Tibial nerve (tissue), 4 donors: ENCODE results near the gene TNRC6A. TPM values are rescaled to one million over a fixed set of nuclear protein-coding genes. Genes with fewer than 3 reads are reported as not detected.
"Not testable (repeated sequence)": the region's sequence is repeated elsewhere in the genome, so short reads cannot be mapped to it uniquely, and the experiment has no call there.

ENCODE experiments used
- DNase-seq, 2 donors: peaks; one replicate each; pipeline ENCODE4 v3.0.0-alpha.2; 2019; ENCODE audit warnings: low spot score in 2 of 2
- H3K27ac ChIP-seq, 4 donors: fragments of 200-600 bp; sonication (generic) in 3 of 4; one replicate each; pipeline ENCODE4 v1.5.1; 2017 to 2019; ENCODE audit warnings: mild to moderate bottlenecking in 1 of 4
- H3K27me3 ChIP-seq, 2 donors: fragments of 200-600 bp; sonication (generic) in 1 of 2; one replicate each; pipeline versions ENCODE4 v1.5.1 to v1.6.0; 2017 to 2019
- H3K36me3 ChIP-seq, 3 donors: fragments of 200-600 bp; sonication (generic); one replicate each; pipeline ENCODE4 v1.5.1; 2018 to 2019
- H3K4me1 ChIP-seq, 4 donors: fragments of 200-600 bp; sonication (generic) in 3 of 4; one replicate each; pipeline ENCODE4 v1.5.1; 2017 to 2019
- H3K4me3 ChIP-seq, 4 donors: fragments of 200-600 bp; sonication (generic) in 3 of 4; one replicate each; pipeline ENCODE4 v1.5.1; 2017 to 2019; ENCODE audit warnings: mild to moderate bottlenecking in 1 of 4, moderate library complexity in 1 of 4
- H3K9me3 ChIP-seq, 4 donors: fragments of 200-600 bp; sonication (generic) in 3 of 4; one replicate each; pipeline ENCODE4 v1.5.1; 2017 to 2019
- EP300 ChIP-seq, 2 donors: sonication (generic); formaldehyde crosslinking; IDR thresholded peaks; one replicate each; pipeline ENCODE4 v1.6.1; 2017; ENCODE audit warnings: antibody characterized with exemption in 2 of 2, mild to moderate bottlenecking in 1 of 2
- POLR2A ChIP-seq, 2 donors: fragments of 450-650 bp; IDR thresholded peaks; one replicate each; pipeline ENCODE4 v1.6.1; 2017; ENCODE audit warnings: antibody characterized with exemption in 2 of 2, mild to moderate bottlenecking in 2 of 2, moderate library complexity in 2 of 2
- WGBS, 2 donors: methylation state at CpG; one replicate each; pipeline ENCODE4 v1.1.5; 2018; 5-methylcytosine and 5-hydroxymethylcytosine counted together
- total RNA-seq, 4 donors: library from RNA; depleted of rRNA; stranded (reverse); fragments of >200 nt; gene quantifications; one replicate each; pipeline ENCODE4 v1.1.0, GENCODE V29; 2016
- TF ChIP-seq, protein P1 (sequence below), 5 experiments: fragments of 200-600 bp in 3 of 5; fragments of 450-650 bp in 2 of 5; sonication (generic) in 3 of 5; IDR thresholded peaks; one replicate each; pipeline ENCODE4 v1.5.1; 2016 to 2019; ENCODE audit warnings: antibody characterized with exemption in 5 of 5, mild to moderate bottlenecking in 3 of 5, moderate library complexity in 2 of 5

TNRC6A gene
- total RNA-seq, 4 donors from 2014 or later = 47.7 to 74.5 (median 59.6) TPM

DNA sequence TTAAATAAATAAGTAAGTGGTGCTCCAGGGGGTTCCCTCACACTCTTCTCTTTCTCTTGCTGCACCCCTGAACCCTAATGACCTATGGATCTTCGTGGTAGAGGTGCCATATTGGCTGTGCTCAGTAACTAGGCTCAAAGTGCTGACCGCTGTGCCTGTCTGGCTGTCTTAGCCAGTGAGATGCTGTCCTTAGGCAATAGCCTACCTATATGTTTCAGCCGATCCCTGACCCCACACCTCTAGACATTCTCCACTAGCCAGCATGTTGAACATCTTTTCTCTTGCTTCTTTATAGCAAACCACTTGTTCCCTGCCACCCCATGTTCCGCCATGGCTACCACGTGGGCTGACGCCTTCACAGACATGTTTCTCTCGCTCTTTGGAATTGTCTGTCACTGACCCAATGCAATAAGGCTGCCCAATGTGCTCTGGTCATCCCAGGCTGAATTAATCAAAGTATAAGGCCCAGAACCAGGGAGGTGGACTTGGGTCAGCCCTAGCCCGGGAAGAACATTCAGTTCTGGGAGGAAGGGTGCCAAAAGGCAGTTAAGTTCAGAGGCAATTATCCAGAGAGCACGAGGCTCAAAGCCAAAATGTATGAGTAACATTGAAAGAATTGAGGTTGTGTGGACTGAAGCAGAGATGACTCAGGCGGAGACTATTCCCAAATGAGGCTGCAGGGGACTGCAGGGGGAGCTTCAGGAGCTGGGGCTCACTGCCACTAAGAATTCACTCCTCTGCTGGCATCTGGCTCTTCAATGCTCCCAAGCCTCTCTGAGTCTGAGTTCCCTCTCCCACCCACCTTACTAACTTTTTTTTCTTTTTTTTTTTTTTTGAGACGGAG, 28.7 kb upstream of the TNRC6A start:
- WGBS, 2 donors = 36 to 49% methylated on average over 11 of the region's 11 CpGs
- peak; percentile 60 to 95 for DNase-seq
- no peaks in the 10 kb centered on the region for H3K9me3 ChIP-seq
- H3K4me1 ChIP-seq = peaks cover 0 to 35% (median 10%) of the 10 kb centered on the region in 4 donors
- no peaks in the 10 kb centered on the region for H3K27me3 ChIP-seq
- no peaks in the 10 kb centered on the region for H3K36me3 ChIP-seq
- no peak overlapping the region for H3K4me3 ChIP-seq
- no peak for TF ChIP-seq POLR2A (IDR thresholded peaks at IDR 0.05)
- TF ChIP-seq, protein P1, sequence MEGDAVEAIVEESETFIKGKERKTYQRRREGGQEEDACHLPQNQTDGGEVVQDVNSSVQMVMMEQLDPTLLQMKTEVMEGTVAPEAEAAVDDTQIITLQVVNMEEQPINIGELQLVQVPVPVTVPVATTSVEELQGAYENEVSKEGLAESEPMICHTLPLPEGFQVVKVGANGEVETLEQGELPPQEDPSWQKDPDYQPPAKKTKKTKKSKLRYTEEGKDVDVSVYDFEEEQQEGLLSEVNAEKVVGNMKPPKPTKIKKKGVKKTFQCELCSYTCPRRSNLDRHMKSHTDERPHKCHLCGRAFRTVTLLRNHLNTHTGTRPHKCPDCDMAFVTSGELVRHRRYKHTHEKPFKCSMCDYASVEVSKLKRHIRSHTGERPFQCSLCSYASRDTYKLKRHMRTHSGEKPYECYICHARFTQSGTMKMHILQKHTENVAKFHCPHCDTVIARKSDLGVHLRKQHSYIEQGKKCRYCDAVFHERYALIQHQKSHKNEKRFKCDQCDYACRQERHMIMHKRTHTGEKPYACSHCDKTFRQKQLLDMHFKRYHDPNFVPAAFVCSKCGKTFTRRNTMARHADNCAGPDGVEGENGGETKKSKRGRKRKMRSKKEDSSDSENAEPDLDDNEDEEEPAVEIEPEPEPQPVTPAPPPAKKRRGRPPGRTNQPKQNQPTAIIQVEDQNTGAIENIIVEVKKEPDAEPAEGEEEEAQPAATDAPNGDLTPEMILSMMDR (IDR thresholded peaks at IDR 0.05) = peak in 4 of 5 experiments; percentile 11 to 45 (median 34)
- peak; percentile 90 to 98 for TF ChIP-seq EP300 (IDR thresholded peaks at IDR 0.05)
- peak overlapping the region; percentile 74 to 91 (median 83) for H3K27ac ChIP-seq

DNA sequence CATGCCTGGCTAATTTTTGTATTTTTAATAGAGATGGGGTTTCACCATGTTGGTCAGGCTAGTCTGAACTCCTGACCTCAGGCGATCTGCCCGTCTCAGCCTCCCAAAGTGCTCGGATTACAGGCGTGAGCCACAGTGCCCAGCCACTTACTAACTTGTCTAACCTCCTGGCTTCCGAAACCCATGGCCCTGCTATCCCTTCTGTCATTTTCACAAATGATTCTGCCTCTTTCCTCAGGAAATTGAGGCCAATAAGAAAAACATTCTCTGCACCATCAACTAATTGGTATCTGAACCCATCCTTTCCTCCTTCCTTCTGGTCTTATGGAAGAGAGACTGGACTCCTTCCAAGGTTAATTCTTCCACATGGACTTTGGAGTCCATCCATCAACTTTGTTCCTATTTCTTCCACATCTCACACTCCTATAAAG, 27.9 kb upstream of the TNRC6A start:
- WGBS, 2 donors = 25 to 34% methylated on average over 5 of the region's 5 CpGs
- no peak overlapping the region for H3K4me3 ChIP-seq
- H3K27ac ChIP-seq = peak overlapping the region; percentile 34 to 91 (median 80)

DNA sequence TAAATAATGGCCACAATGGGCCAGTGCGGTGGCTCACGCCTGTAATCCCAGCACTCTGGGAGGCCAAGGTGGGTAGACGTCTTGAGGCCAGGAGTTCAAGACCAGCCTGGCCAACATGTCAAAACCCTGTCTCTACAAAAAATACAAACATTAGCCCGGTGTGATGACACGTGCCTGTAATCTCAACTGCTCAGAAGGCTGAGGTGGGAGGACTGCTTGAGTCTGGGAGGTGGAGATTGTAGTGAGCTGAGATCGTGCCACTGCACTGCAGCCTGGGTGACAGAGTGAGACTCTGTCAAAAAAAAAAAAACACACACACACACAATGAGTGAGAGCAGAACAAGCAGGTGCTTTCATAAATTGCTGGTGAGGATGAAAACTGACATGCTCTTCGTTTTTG, 21.7 kb upstream of the TNRC6A start:
- not testable (repeated sequence) for H3K4me1 ChIP-seq, H3K27me3 ChIP-seq, H3K9me3 ChIP-seq, DNase-seq, H3K4me3 ChIP-seq, H3K36me3 ChIP-seq
- WGBS, 2 donors = 56 to 57% methylated on average over 7 of the region's 7 CpGs
- H3K27ac ChIP-seq = peak overlapping the region in 2 of 4 donors; percentile 2 to 46

More for the DNA sequence above, 27.9 kb upstream of the TNRC6A start:
- DNase-seq = peak in 1 of 2 donors; percentile 19
- Histone ChIP-seq H3K4me1 (peaks cover 0 to 35% (median 10%) of the 10 kb centered on the region in 4 donors), H3K27me3 (no peaks in the 10 kb centered on the region), H3K36me3 (no peaks in the 10 kb centered on the region), H3K9me3 (no peaks in the 10 kb centered on the region)
- no peak for TF ChIP-seq POLR2A (IDR thresholded peaks at IDR 0.05)
- TF ChIP-seq EP300 (IDR thresholded peaks at IDR 0.05) = no peak
- TF ChIP-seq, protein P1 (IDR thresholded peaks at IDR 0.05) = no peak

DNA sequence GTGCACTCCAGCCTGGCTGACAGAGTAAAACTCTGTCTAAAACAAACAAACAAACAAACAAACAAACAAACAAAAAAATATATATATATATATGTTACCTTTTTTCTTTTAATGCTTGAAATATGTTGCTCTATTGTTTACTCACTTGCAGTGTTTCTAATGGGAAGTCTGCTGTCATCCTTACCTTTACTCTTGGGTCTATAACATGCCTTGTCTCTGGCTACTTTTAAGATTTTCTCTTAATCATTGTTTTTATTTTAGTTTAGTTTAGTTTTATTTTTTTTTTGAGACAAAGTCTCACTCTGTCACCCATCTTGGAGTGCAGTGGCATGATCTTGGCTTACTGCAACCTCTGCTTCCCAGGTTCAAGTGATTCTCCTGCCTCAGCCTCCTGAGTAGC, 16.1 kb upstream of the TNRC6A start:
- Histone ChIP-seq H3K27me3 (no peaks in the 10 kb centered on the region), H3K4me3 (no peak overlapping the region), H3K27ac (no peak overlapping the region), H3K9me3 (peaks cover 0 to 11% (median 0%) of the 10 kb centered on the region in 4 donors), H3K36me3 (no peaks in the 10 kb centered on the region), H3K4me1 (no peaks in the 10 kb centered on the region)
- no peak for DNase-seq
- no peak for TF ChIP-seq EP300 (IDR thresholded peaks at IDR 0.05)
- TF ChIP-seq, protein P1 (IDR thresholded peaks at IDR 0.05) = no peak
- no peak for TF ChIP-seq POLR2A (IDR thresholded peaks at IDR 0.05)

DNA sequence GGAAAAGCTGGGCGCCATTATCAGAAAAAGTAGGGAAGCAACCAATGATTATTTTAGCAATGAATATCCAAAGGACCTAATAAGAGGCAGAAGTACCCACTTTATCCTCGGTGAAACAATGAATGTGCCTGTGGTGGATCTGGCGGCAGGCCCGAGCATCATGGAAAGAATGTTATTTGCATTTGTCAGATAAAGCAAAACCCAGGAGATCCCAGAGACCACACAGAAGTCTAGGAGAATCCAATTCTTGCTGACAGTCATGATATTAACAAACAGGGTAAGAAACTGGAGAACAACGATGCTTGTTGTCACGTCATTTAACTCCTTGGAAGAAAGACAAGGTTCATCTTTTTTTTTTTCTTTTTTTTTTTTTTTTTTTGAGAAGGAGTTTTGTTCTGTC, 12.0 kb upstream of the TNRC6A start:
- peak; percentile 47 to 67 for DNase-seq
- Histone ChIP-seq H3K36me3 (no peaks in the 10 kb centered on the region), H3K4me3 (no peak overlapping the region), H3K4me1 (no peaks in the 10 kb centered on the region), H3K27me3 (no peaks in the 10 kb centered on the region), H3K27ac (peak overlapping the region in 2 of 4 donors; percentile 52 to 80), H3K9me3 (peaks cover 0 to 11% (median 0%) of the 10 kb centered on the region in 4 donors)
- TF ChIP-seq EP300 (IDR thresholded peaks at IDR 0.05) (peak in 1 of 2 donors; percentile 38), POLR2A (IDR thresholded peaks at IDR 0.05) (no peak)
- TF ChIP-seq, protein P1 (IDR thresholded peaks at IDR 0.05) = no peak
- 22 to 26% methylated on average over 6 of the region's 6 CpGs for WGBS, 2 donors
